Transverse colon (tissue), 4 donors: ENCODE measurements around the gene MESD. TPM values are rescaled to one million over a fixed set of nuclear protein-coding genes. Genes with fewer than 3 reads are reported as not detected.
"Not testable (repeated sequence)": the region's sequence is repeated elsewhere in the genome, so short reads cannot be mapped to it uniquely, and the experiment has no call there.

ENCODE experiments used
- DNase-seq: peaks from one replicate; pipeline ENCODE4 v3.0.0-alpha.2; 2019
- H3K27ac ChIP-seq, 4 donors: fragments of 200-600 bp; sonication (generic); 2 replicates each; pipeline ENCODE4 v1.5.1; 2016 to 2018; ENCODE audit warnings: inconsistent platforms in 4 of 4
- H3K27me3 ChIP-seq: fragments of 200-600 bp; sonication (generic); 2 replicates; pipeline ENCODE4 v1.5.1; 2017; ENCODE audit warnings: inconsistent platforms
- H3K36me3 ChIP-seq, 4 donors: fragments of 200-600 bp; sonication (generic); 2 replicates each; pipeline ENCODE4 v1.5.1; 2017 to 2019; ENCODE audit warnings: inconsistent platforms in 4 of 4
- H3K4me1 ChIP-seq, 4 donors: fragments of 200-600 bp; sonication (generic); 2 replicates each; pipeline ENCODE4 v1.5.1; 2017 to 2020; ENCODE audit warnings: inconsistent platforms in 4 of 4
- H3K4me3 ChIP-seq, 4 donors: fragments of 200-600 bp; sonication (generic); 1 replicate in 1 of 4; 2 replicates in 3 of 4; pipeline versions ENCODE4 v1.5.1 to v1.6.1; 2017 to 2019; ENCODE audit warnings: inconsistent platforms in 4 of 4
- H3K9me3 ChIP-seq, 2 donors: fragments of 200-600 bp; sonication (generic); 2 replicates each; pipeline ENCODE4 v1.5.1; 2017 to 2019; ENCODE audit warnings: inconsistent platforms in 2 of 2
- EP300 ChIP-seq: sonication (generic); formaldehyde crosslinking; IDR thresholded peaks from one replicate; pipeline ENCODE4 v1.6.1; 2017; ENCODE audit warnings: antibody characterized with exemption, low read depth
- POLR2A ChIP-seq: fragments of 450-650 bp; IDR thresholded peaks from one replicate; pipeline ENCODE4 v1.6.1; 2016; ENCODE audit warnings: antibody characterized with exemption, mild to moderate bottlenecking, moderate library complexity
- POLR2AphosphoS5 ChIP-seq, 3 donors: sonication (generic); formaldehyde crosslinking; IDR thresholded peaks; one replicate each; pipeline ENCODE4 v1.6.1; 2016; ENCODE audit warnings: antibody characterized with exemption in 3 of 3
- WGBS, 2 donors: methylation state at CpG; one replicate each; pipeline ENCODE4 v1.1.5; 2018; ENCODE audit warnings: low coverage in 1 of 2; 5-methylcytosine and 5-hydroxymethylcytosine counted together
- in situ Hi-C, 4 donors: fragments of 200-750 bp; cut with MboI; loops; one replicate each; pipeline versions ENCODE4 v1.15.0 to v1.15.1; 2017; ENCODE audit warnings: low sequenced_read_pairs in 3 of 4, low pct_ligation_motif_present in 1 of 4, low pct_unique_long_range_greater_than_20kb in 1 of 4
- intact Hi-C: fragments of 100-400 bp; cut with DNase I; formaldehyde crosslinking; loops from one replicate; pipeline ENCODE4 v1.15.1; 2023; ENCODE audit warnings: low total_unique reads
- total RNA-seq, 4 donors: library from RNA; depleted of rRNA; stranded (reverse); fragments of >200 nt; gene quantifications; one replicate each; pipeline ENCODE4 v1.1.0, GENCODE V29; 2016
- TF ChIP-seq, protein P1 (sequence below), 5 experiments: fragments of 200-600 bp in 3 of 5; fragments of 450-650 bp in 2 of 5; sonication (generic) in 3 of 5; IDR thresholded peaks; 1 replicate in 2 of 5; 2 replicates in 3 of 5; pipeline ENCODE4 v1.5.1; 2016 to 2017; ENCODE audit warnings: antibody characterized with exemption in 5 of 5, inconsistent platforms in 3 of 5, mild to moderate bottlenecking in 2 of 5, moderate library complexity in 1 of 5

MESD gene
- total RNA-seq, 4 donors from 2014 or later = 15.8 to 39.3 (median 19.2) TPM

DNA sequence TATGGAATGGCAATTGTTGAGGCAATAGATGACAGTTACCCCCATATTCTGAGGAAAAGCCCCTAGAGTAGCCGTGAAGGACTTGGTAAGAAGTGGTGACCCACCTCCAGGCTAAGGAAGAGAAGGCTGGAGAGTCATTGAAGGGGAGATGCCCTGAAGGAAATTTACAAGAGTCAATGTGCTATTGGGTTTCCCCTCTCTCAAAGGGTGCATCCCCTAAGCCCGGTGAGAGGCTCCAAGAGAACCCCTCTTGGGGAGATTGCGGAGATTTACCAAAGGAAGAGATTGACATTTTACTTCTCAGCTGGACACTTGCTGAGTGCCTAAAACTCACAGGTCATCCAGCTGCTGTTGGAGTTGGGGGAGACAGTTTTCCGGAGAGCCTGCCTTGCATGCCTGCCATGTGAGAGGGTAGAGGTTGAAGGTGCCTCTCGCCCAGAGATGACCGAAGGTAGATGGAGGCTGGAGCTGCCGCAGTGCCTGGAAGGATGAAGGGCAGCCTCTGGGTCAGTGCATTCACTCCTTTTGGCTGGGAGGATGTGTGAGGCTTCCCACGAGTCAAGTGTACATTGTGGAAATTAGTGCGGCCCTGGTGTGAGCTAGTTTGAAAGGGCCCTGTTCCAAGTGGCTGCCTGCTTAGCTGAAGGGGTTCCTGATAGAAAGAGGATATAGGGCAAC is 30.7 kb downstream of the MESD start:
- 93 to 100% methylated on average over 3 to 9 of the region's 9 CpGs for WGBS, 2 donors
- TF ChIP-seq POLR2AphosphoS5 (IDR thresholded peaks at IDR 0.05) = no peak
- TF ChIP-seq EP300 = no peak
- TF ChIP-seq, protein P1, sequence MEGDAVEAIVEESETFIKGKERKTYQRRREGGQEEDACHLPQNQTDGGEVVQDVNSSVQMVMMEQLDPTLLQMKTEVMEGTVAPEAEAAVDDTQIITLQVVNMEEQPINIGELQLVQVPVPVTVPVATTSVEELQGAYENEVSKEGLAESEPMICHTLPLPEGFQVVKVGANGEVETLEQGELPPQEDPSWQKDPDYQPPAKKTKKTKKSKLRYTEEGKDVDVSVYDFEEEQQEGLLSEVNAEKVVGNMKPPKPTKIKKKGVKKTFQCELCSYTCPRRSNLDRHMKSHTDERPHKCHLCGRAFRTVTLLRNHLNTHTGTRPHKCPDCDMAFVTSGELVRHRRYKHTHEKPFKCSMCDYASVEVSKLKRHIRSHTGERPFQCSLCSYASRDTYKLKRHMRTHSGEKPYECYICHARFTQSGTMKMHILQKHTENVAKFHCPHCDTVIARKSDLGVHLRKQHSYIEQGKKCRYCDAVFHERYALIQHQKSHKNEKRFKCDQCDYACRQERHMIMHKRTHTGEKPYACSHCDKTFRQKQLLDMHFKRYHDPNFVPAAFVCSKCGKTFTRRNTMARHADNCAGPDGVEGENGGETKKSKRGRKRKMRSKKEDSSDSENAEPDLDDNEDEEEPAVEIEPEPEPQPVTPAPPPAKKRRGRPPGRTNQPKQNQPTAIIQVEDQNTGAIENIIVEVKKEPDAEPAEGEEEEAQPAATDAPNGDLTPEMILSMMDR (IDR thresholded peaks at IDR 0.05) = no peak
- no peak for TF ChIP-seq POLR2A
- no peak overlapping the region for H3K4me3 ChIP-seq
- no peaks in the 10 kb centered on the region for H3K9me3 ChIP-seq
- H3K27me3 ChIP-seq = no peaks in the 10 kb centered on the region
- no peak overlapping the region for H3K27ac ChIP-seq
- H3K36me3 ChIP-seq = no peaks in the 10 kb centered on the region
- no peaks in the 10 kb centered on the region for H3K4me1 ChIP-seq
- DNase-seq = no peak
- intact Hi-C loops = no loop called here
- in situ Hi-C loops = loop anchor here (25.0 kb wide), 2 partner anchors 172 to 397 kb away; partner anchors contain the start of gene CEMIP (in 2 of the 4)

GRCh38 chr15:80957976-80958375 is 31.6 kb downstream of the MESD start:
- intact Hi-C loops = no loop called here
- Histone ChIP-seq H3K27me3 (no peaks in the 10 kb centered on the region), H3K36me3 (no peaks in the 10 kb centered on the region), H3K4me1 (no peaks in the 10 kb centered on the region), H3K9me3 (no peaks in the 10 kb centered on the region), H3K4me3 (no peak overlapping the region), H3K27ac (no peak overlapping the region)
- TF ChIP-seq POLR2A = no peak
- TF ChIP-seq EP300 = no peak
- TF ChIP-seq POLR2AphosphoS5 (IDR thresholded peaks at IDR 0.05) = no peak
- TF ChIP-seq, protein P1 (IDR thresholded peaks at IDR 0.05) = no peak
- WGBS, 2 donors = 88 to 90% methylated on average over 2 of the region's 2 CpGs
- no peak for DNase-seq
- in situ Hi-C loops = loop anchor here (25.0 kb wide), 2 partner anchors 171 to 396 kb away; partner anchors contain the start of gene CEMIP (in 2 of the 4)

- TF ChIP-seq POLR2A (no peak), EP300 (no peak), POLR2AphosphoS5 (IDR thresholded peaks at IDR 0.05) (no peak)
- TF ChIP-seq, protein P1 (IDR thresholded peaks at IDR 0.05) = no peak
- H3K36me3 ChIP-seq = no peaks in the 10 kb centered on the region
- DNase-seq = no peak
- WGBS, 2 donors = 33 to 96% methylated on average over 1 to 2 of the region's 2 CpGs
- no peak overlapping the region for H3K27ac ChIP-seq
- H3K4me3 ChIP-seq = no peak overlapping the region
- H3K27me3 ChIP-seq = no peaks in the 10 kb centered on the region
- in situ Hi-C loops (loop anchor here (25.0 kb wide), 2 partner anchors 170 to 395 kb away; partner anchors contain the start of gene CEMIP (in 2 of the 4)), intact Hi-C loops (no loop called here)
- no peaks in the 10 kb centered on the region for H3K4me1 ChIP-seq
- no peaks in the 10 kb centered on the region for H3K9me3 ChIP-seq
These were observed 32.1 kb downstream of the MESD start for GRCh38 chr15:80957556-80957955.

DNA sequence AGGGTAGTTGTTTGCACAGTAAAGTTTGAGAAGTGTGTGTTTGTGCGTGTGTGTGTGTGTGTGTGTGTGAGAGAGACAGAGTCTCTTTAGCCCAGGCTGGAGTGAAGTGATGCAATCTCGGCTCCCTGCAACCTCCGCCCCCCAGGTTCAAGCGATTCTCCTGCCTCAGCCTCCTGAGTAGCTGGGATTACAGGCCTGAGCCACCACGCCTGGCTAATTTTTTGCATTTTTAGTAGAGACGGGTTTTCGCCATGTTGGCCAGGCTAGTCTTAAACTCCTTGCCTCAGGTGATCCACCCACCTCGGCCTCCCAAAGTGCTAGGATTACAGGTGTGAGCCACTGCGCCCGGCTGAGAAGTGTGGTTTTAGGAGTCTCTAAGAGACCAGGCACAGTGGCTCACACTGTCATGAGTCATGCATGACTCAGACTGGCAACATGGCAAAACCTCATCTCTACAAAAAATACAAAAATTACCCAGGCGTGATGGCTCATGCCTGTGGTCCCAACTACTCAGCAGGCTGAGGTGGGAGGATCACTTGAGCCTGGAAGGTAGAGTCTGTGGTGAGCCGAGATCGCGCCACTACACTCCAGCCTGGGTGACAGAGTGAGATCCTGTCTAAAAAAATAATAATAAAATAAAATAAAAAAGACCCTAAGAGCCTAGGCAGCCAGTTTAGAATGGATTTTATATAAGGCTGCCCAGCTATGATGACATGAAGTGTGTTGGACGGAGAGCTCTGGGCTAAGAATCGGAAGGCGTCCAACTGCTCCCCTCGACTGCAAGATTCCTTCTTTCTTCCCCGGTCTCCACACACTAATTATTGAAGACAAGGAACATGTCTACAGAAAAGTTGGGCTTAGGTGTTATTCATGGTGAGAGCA is 33.8 kb downstream of the MESD start:
- H3K27me3 ChIP-seq, H3K36me3 ChIP-seq, H3K4me1 ChIP-seq, DNase-seq, intact Hi-C loops, H3K4me3 ChIP-seq, H3K27ac ChIP-seq, H3K9me3 ChIP-seq: not testable (repeated sequence)
- 91 to 94% methylated on average over 8 to 19 of the region's 19 CpGs for WGBS, 2 donors
- in situ Hi-C loops = loop anchor here (25.0 kb wide), 2 partner anchors 169 to 394 kb away; partner anchors contain the start of gene CEMIP (in 2 of the 4)
